ENCODE data around the gene S100A7A.

S100A7A gene

GRCh38 chr1:153395776-153396175 is 20.5 kb upstream of the S100A7A start:
- no peak for ATAC-seq
- no peak for TF ChIP-seq SNAI2 (CRISPR knock-in tag; IDR thresholded peaks at IDR 0.05)
- TF ChIP-seq ZNF70 (CRISPR knock-in tag; IDR thresholded peaks at IDR 0.05), result no peak
- no peak for TF ChIP-seq BACH2 (CRISPR knock-in tag; IDR thresholded peaks at IDR 0.05; ENCODE audit: borderline replicate concordance)
- no peak for TF ChIP-seq TCF4 (CRISPR knock-in tag; IDR thresholded peaks at IDR 0.05; ENCODE audit: borderline replicate concordance)

- TF ChIP-seq OSR1 (CRISPR knock-in tag; IDR thresholded peaks at IDR 0.05) (no peak), TSHZ2 (CRISPR knock-in tag; IDR thresholded peaks at IDR 0.05) (no peak), PATZ1 (CRISPR knock-in tag; IDR thresholded peaks at IDR 0.05; ENCODE audit: borderline replicate concordance) (no peak)
- no peak for ATAC-seq
Observed at GRCh38 chr1:153396461-153396860, 19.9 kb upstream of the S100A7A start.

GRCh38 chr1:153397051-153397923 is 19.0 kb upstream of the S100A7A start:
- TF ChIP-seq CSRNP3 (CRISPR knock-in tag; IDR thresholded peaks at IDR 0.05) (no peak), ISL1 (CRISPR knock-in tag; IDR thresholded peaks at IDR 0.05) (no peak), ARNTL (CRISPR knock-in tag; IDR thresholded peaks at IDR 0.05; ENCODE audit: borderline replicate concordance, low read depth) (no peak), ZFP30 (CRISPR knock-in tag; IDR thresholded peaks at IDR 0.05) (no peak), ZNF565 (CRISPR knock-in tag; conservative IDR thresholded peaks at IDR 0.05; ENCODE audit: low read depth) (no peak), PATZ1 (CRISPR knock-in tag; IDR thresholded peaks at IDR 0.05; ENCODE audit: borderline replicate concordance) (no peak), ZC3H10 (CRISPR knock-in tag; IDR thresholded peaks at IDR 0.05) (no peak), OSR1 (CRISPR knock-in tag; IDR thresholded peaks at IDR 0.05) (no peak), BACH2 (CRISPR knock-in tag; IDR thresholded peaks at IDR 0.05; ENCODE audit: borderline replicate concordance) (no peak), ESRRG (CRISPR knock-in tag; IDR thresholded peaks at IDR 0.05) (no peak), CREB5 (CRISPR knock-in tag; IDR thresholded peaks at IDR 0.05; ENCODE audit: low read depth) (no peak), ZNF8 (CRISPR knock-in tag; IDR thresholded peaks at IDR 0.05) (no peak), RARB (CRISPR knock-in tag; IDR thresholded peaks at IDR 0.05) (no peak), POU6F1 (CRISPR knock-in tag; IDR thresholded peaks at IDR 0.05; ENCODE audit: borderline replicate concordance, low read depth) (no peak), SNAI2 (CRISPR knock-in tag; IDR thresholded peaks at IDR 0.05) (no peak), TOX (CRISPR knock-in tag; IDR thresholded peaks at IDR 0.05; ENCODE audit: borderline replicate concordance) (no peak)
- ATAC-seq, result no peak

All from SK-N-SH treated with all-trans-retinoic acid at 6 μM for 48 hours (cell line).